OCI-LY7 (cell line): ENCODE measurements around the gene COL18A1. TPM values are rescaled to one million over a fixed set of nuclear protein-coding genes. Genes with fewer than 3 reads are reported as not detected.

Experiments
- BruUV-seq: library from RNA; stranded (reverse); fragments of 400-500 nt; replicated peaks from 2 replicates; lab custom pipeline; 2021; lab: Mats Ljungman, UMichigan
- CTCF ChIA-PET: fragments of 300-600 bp; sonication (Branson Sonifier 250); formaldehyde crosslinking; loops from one replicate; lab custom pipeline; 2022; ENCODE audit warnings: antibody characterized with exemption; ENCODE audit not compliant: unreplicated experiment; lab: Charles Lee
- POLR2A ChIA-PET: fragments of 300-600 bp; sonication (Branson Sonifier 250); formaldehyde crosslinking; loops from one replicate; lab custom pipeline; 2022; ENCODE audit warnings: antibody characterized with exemption; lab: Charles Lee
- DNase-seq: peaks from one replicate; pipeline ENCODE4 v3.0.0-alpha.2; 2015; ENCODE audit warnings: low spot score
- H2AFZ ChIP-seq: fragments of 200-600 bp; sonication (generic), shearing (Covaris generic); 2 replicates; pipeline ENCODE4 v1.6.1; 2014; ENCODE audit warnings: mild to moderate bottlenecking, antibody characterized with exemption, low read length, moderate library complexity
- H3K27ac ChIP-seq: fragments of 200-600 bp; sonication (generic); 2 replicates; pipeline ENCODE4 v1.5.1; 2014; ENCODE audit warnings: mixed run types, low read depth, mild to moderate bottlenecking, moderate library complexity, low read length, inconsistent platforms; ENCODE audit not compliant: poor library complexity, severe bottlenecking
- H3K36me3 ChIP-seq: fragments of 200-600 bp; sonication (generic); 2 replicates; pipeline ENCODE4 v1.6.1; 2014; ENCODE audit warnings: mild to moderate bottlenecking, antibody characterized with exemption, low read length, moderate library complexity, mixed read lengths; ENCODE audit not compliant: insufficient read depth
- H3K4me1 ChIP-seq: fragments of 200-600 bp; sonication (generic); 2 replicates; pipeline ENCODE4 v1.5.1; 2014; ENCODE audit warnings: mild to moderate bottlenecking, low read length; ENCODE audit not compliant: insufficient read depth, poor library complexity, severe bottlenecking
- H3K4me2 ChIP-seq: fragments of 200-600 bp; sonication (generic); 2 replicates; pipeline ENCODE4 v1.6.1; 2014; ENCODE audit warnings: mild to moderate bottlenecking, low read length
- H3K4me3 ChIP-seq: fragments of 200-600 bp; sonication (generic); 2 replicates; pipeline ENCODE4 v1.5.1; 2014; ENCODE audit warnings: mild to moderate bottlenecking, low read depth, low read length; ENCODE audit not compliant: poor library complexity, severe bottlenecking
- H3K79me2 ChIP-seq: fragments of 200-600 bp; sonication (generic); 2 replicates; pipeline ENCODE4 v1.6.1; 2016; ENCODE audit warnings: low read depth, mild to moderate bottlenecking, low read length, moderate library complexity, mixed read lengths; ENCODE audit not compliant: insufficient read depth
- H3K9me2 ChIP-seq: fragments of 200-600 bp; sonication (generic); 2 replicates; pipeline ENCODE4 v1.6.1; 2016; ENCODE audit warnings: mild to moderate bottlenecking, low read length, mixed read lengths; ENCODE audit not compliant: insufficient read depth
- H3K9me3 ChIP-seq: fragments of 200-600 bp; sonication (generic); 2 replicates; pipeline ENCODE4 v1.6.1; 2014; ENCODE audit warnings: mild to moderate bottlenecking, mixed run types, low read length, mixed read lengths
- H4K20me1 ChIP-seq: fragments of 200-600 bp; sonication (generic); 2 replicates; pipeline ENCODE4 v1.6.1; 2014; ENCODE audit warnings: mild to moderate bottlenecking, antibody characterized with exemption, low read length, moderate library complexity, mixed read lengths; ENCODE audit not compliant: insufficient read depth
- EZH2phosphoT487 ChIP-seq: fragments of 200-600 bp; sonication (generic); IDR thresholded peaks from 2 replicates; pipeline ENCODE4 v1.6.1; 2018; ENCODE audit warnings: low read depth, borderline replicate concordance, mild to moderate bottlenecking, mixed run types, antibody characterized with exemption, low read length, moderate library complexity, mixed read lengths
- intact Hi-C: fragments of 100-400 bp; cut with micrococcal nuclease; formaldehyde crosslinking; loops from one replicate; pipeline ENCODE4 v1.10.0; 2022; ENCODE audit not compliant: unreplicated experiment
- total RNA-seq, 2 experiments: library from RNA; depleted of rRNA in 1 of 2; stranded (reverse); fragments of >200 nt in 1 of 2; shearing (Covaris generic) in 1 of 2; gene quantifications; 2 replicates each; pipeline ENCODE4 v1.2.3, GENCODE V29; 2014 to 2022
- TF ChIP-seq, protein P1 (sequence below): fragments of 200-600 bp; sonication (generic); conservative IDR thresholded peaks from 2 replicates; pipeline ENCODE4 v1.5.1; 2014; ENCODE audit warnings: mild to moderate bottlenecking, antibody characterized with exemption, low read length, moderate library complexity, mixed read lengths

The COL18A1 gene
- total RNA-seq, 2 experiments from 2014 or later: 0.23 to 7.4 TPM

DNA sequence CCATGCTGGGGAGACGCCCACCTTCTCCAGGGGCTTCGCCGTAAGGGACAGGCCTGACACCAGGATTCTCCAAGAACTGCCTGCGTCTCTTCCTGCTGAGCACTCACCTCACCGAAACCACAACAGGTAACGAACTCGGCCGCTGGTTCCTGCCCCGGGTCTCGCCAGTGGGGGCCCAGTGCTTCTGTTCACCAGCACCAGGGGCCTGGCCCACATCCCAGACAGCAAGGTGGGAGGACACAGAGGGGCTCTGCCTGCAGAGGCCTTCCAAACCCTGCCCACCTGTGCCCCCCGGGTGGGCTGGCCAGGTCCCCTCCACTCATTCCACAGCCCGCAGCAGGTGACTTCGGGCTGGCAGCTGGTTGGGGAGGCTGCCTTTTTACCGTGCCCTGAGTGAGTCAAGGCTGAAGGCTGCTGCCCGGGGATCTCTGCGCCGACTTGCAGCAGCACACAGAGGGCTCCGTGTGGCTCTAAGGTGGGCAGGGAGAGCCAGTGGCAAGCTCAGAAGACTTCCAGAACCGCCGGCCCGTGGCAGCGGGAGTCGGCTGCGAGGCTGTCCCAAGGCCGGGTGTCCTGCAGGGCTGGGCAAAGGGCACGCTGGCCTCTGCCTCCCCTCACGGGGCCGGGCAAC is 14.7 kb upstream of the COL18A1 start:
- no peaks in the 10 kb centered on the region for H3K36me3 ChIP-seq
- no peak overlapping the region for H3K4me2 ChIP-seq
- intact Hi-C loops: no loop called here
- no peaks in the 10 kb centered on the region for H4K20me1 ChIP-seq
- TF ChIP-seq EZH2phosphoT487: no peak
- TF ChIP-seq, protein P1, sequence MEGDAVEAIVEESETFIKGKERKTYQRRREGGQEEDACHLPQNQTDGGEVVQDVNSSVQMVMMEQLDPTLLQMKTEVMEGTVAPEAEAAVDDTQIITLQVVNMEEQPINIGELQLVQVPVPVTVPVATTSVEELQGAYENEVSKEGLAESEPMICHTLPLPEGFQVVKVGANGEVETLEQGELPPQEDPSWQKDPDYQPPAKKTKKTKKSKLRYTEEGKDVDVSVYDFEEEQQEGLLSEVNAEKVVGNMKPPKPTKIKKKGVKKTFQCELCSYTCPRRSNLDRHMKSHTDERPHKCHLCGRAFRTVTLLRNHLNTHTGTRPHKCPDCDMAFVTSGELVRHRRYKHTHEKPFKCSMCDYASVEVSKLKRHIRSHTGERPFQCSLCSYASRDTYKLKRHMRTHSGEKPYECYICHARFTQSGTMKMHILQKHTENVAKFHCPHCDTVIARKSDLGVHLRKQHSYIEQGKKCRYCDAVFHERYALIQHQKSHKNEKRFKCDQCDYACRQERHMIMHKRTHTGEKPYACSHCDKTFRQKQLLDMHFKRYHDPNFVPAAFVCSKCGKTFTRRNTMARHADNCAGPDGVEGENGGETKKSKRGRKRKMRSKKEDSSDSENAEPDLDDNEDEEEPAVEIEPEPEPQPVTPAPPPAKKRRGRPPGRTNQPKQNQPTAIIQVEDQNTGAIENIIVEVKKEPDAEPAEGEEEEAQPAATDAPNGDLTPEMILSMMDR: no peak
- no peak overlapping the region for H3K27ac ChIP-seq
- no TSS peak for BruUV-seq
- DNase-seq: no peak
- H3K9me3 ChIP-seq: no peaks in the 10 kb centered on the region
- no peak overlapping the region for H3K4me3 ChIP-seq
- no peaks in the 10 kb centered on the region for H3K9me2 ChIP-seq
- no peak overlapping the region for H2AFZ ChIP-seq
- no peaks in the 10 kb centered on the region for H3K79me2 ChIP-seq
- CTCF ChIA-PET: no interaction called here
- POLR2A ChIA-PET: no interaction called here
- H3K4me1 ChIP-seq: no peaks in the 10 kb centered on the region

- Histone ChIP-seq H3K79me2 (no peaks in the 10 kb centered on the region), H4K20me1 (no peaks in the 10 kb centered on the region), H3K27ac (no peak overlapping the region), H3K9me3 (no peaks in the 10 kb centered on the region), H3K36me3 (no peaks in the 10 kb centered on the region), H3K4me1 (no peaks in the 10 kb centered on the region), H2AFZ (no peak overlapping the region), H3K4me3 (no peak overlapping the region), H3K4me2 (no peak overlapping the region), H3K9me2 (no peaks in the 10 kb centered on the region)
- ChIA-PET POLR2A (no interaction called here), CTCF (no interaction called here)
- TF ChIP-seq, protein P1: no peak
- TF ChIP-seq EZH2phosphoT487: no peak
- intact Hi-C loops: no loop called here
- BruUV-seq: no TSS peak
- no peak for DNase-seq
Measured at GRCh38 chr21:45390831-45391742, 13.9 kb upstream of the COL18A1 start.
